HG03520 (cell line): Measurements from ENCODE around the gene PRRT1B.

ENCODE experiments used
- ATAC-seq: cut with Tn5 transposase; IDR thresholded peaks from one replicate; pipeline ENCODE4 v1.9.1; 2021; ENCODE audit warnings: mild to moderate bottlenecking, moderate library complexity; ENCODE audit not compliant: unreplicated experiment

Gene PRRT1B

DNA sequence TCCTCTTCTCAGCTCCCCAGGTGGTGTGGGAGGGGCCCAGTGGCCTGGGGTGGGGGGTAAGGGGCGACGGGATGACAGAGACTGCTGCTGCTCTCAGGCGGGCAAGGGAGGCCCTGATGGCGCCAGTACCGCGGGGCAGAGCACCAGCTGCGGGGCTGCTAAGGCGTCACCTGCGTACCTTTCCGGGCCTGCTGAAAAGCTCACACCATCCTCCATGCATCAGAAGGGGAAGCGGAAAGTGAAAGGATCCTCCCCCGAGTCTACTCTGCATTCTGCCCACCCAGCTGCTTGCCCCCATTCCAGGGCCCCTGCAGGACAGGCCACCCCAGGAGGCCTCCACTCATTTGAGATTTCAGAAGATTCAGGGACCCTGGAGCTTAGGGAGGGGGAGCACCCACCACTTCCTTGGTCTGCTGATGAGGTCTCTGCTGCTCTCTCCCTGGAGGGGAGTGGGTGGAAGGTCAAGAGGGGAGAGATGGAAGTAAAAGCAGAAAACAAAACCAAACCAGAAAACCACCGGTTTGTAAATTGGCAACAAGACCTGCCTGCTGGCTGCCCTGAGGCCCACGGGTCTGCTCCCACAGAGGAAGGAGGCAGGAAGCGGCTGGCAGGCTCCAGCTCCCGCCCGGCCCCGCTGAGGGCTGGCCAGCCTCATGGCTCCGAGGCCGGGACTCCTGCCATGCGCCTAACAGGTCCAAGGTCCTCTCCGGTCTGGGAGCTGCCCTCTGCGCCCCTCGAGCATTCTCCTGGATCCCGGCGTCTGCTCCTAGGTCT is 33.6 kb downstream of the PRRT1B start:
- no peak for ATAC-seq

DNA sequence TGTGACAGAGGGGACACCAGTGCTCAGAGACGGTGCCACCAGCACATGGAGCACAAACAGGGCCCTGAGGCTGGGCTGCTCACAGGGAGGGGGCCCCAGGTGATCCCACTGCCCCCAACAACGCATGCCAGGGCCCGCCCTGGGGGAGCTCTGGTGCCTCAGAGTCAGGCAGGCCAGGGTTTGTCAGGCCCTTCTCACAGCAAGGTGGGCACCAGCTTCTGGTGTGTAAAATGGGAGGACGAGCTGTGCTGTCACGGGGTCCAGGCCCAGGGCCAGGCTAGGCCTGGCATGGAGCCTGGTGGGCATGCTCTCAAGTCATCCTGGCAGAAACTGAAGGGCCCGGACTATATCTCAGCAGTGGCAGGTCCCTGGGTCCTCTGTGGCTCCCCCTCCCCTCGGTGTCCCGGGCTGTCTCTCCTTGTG is 34.5 kb downstream of the PRRT1B start:
- ATAC-seq = no peak

DNA sequence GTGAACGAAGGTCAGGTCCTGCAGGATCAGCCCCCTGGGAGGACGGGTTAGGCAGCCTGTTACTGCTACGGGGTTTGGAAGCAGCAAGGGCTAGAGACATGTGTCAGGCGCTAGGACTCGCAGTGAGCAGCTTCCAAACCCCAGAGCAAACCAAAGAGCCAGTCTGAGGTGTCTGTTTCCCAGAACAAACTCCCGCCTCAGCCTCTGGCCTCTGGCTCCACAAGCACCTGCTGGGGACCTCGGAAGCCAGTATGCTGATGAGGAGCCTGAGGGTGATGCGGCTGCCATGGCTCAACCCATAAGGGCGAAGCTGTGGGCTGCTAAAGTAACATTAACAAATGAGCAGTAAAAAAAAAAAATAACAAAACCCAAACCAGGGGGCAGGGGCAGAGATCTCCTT is 35.0 kb downstream of the PRRT1B start:
- ATAC-seq = no peak

DNA sequence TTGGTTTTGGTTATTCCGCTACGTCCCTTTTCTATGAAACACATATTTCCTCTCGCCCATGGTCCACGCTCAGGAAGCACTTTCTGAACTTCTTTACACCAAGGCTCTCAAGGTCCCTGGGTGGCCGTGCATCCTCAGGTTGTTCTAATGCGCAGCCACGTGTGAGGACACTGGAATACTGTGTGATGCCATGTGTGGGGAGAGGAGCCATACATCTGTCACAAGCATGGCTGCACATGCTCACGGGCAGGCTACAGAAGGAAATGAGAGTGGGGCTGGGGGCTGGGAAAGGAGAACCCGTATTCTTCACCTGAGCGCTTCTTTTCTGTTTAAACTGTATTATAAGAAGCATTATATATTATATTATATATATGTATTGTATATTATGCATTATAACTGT is 36.7 kb downstream of the PRRT1B start:
- ATAC-seq = no peak

DNA sequence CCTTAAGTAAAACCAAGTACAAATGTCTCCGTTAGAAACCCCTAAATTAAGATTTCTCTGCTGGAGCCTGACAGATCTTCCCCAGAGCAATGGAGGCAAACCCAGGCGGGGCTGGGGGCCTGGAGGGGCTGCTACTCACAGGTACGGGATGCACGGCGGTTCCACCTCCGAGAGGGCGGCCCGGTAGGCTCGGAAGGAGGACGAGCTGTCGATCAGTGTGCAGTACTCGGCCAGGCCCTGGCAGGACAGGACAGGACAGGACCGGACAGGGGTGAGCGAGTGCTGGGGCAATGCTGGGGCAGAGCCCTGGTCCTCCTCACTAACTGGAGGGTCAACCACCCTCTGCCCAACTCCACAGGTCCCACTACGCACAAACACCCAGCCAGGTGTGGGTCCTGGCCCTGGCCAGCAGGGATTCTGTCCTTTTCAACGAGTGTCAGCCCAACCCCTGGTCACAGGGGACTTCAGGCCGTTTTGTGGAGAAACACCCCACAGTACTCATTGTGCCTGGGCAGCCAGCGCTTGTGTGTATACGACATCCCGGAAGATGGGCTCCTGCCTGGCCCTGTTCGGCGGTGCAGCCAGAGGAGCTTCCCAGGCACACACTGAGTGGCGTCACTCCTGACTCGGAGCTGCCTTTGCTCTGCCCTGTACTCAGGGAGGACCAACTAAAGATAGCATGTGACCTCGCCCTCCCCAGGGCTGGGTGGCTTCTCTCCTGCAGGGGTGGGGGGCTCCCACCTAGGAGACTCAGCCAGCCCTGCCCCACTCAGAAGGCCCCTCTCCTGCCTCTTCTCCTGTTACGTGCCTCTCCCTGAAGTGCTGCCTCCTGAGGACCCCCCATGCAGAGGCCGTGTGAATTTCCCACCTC is 37.4 kb downstream of the PRRT1B start:
- ATAC-seq = no peak

DNA sequence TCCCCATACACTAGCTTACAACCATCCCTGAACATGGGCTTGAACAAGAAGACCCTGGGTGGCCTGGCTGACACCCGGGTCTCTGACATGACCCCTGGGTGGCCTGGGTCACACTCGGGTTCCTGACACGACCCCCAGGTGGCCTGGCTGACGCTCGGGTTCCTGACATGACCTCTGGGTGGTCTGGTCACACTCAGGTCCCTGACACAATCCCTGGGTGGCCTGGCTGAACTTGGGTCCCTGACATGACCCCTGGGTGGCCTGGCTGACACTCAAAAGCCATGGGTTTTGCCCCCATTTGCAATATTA is 38.0 kb downstream of the PRRT1B start:
- no peak for ATAC-seq

DNA sequence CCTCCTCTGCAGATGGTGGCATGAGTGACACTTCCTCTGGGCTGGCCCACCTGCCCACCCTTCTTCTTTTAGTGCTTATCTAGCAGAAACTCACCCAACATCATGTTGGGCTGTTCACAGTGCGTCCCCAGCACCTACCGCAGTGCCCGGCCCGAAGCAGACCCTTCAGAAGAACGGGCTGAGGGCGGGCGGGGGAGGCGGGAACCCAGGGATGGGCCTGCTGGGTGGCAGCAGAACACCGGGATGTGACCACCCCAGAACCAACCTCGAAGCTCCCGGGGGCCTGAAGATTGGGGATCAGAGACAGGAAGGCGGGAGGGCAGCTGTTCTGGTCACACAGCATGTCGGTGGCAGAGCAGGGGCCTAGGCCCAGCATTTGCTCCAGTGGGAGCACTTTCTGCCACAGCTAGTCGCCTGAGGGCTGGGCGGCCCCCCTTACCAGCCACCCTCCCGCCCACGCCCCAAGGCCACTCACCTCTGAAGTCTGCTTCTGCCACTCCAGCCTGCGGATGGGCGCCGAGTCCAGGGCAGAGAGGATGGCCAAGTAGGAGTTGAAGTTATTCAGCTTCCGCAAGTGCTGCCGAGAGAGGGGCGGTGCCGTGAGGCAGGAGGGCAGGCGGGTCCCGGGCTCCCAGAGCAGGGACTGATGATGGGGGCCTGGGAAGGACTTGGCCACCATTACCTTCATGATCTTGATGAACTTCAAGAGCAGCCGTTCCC is 38.7 kb downstream of the PRRT1B start:
- ATAC-seq = no peak

DNA sequence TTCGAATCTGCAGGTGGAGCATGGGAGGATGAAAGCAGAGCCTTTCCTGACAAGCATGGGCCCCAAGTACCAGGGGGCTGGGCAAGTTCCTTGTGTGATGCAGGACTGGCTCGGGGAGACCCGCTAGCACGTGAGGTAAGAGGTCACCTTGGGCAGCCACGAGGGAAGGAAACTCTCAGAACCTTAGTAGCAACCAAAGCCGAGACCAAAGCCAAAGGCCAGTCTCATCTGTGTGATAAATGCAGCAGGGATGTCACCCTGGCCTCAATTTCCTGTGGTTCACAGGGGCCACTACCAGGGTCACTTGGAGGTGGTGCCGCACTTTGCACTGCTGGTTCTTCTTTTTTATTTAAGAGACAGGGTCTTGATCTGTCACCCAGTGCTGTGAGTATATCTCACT is 39.5 kb downstream of the PRRT1B start:
- ATAC-seq = no peak

DNA sequence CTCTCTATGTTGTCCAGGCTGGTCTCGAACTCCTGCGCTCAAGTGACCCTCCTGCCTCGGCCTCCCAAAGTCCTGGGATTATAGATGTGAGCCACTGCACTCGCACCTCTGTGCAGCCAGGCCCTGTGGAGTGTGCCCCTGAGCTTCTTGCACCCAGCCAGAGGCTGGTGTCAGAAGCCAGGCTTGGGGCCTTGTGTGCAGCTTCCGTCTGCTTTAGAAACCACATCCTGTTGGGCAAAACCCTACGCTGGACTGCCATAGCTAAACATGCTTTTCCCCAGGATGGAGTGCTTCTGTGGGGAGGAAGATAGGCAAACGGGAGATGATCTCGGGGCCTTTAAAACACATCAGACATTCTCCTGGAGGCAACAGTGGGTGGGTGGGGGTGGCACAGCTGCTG is 40.1 kb downstream of the PRRT1B start:
- ATAC-seq = no peak

DNA sequence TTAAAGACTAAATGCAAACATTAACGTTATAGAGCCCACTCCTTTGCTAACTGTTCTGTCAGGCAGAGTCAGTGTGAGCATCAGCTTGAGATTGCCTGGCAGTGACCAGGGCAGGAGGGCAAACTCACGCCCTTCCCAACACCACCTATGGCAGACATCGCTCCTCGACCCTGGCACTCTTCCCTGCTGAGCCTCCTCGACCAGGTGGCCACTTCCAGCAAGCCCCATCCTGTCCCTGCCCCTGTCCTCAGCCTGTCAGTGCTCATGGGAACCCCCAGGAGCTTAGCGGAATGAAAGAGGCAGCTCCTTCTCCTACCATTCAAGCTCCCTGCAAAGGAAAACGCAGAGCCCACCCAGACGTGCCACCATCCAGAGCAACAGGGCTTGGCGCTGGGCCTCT is 42.0 kb downstream of the PRRT1B start:
- no peak for ATAC-seq

DNA sequence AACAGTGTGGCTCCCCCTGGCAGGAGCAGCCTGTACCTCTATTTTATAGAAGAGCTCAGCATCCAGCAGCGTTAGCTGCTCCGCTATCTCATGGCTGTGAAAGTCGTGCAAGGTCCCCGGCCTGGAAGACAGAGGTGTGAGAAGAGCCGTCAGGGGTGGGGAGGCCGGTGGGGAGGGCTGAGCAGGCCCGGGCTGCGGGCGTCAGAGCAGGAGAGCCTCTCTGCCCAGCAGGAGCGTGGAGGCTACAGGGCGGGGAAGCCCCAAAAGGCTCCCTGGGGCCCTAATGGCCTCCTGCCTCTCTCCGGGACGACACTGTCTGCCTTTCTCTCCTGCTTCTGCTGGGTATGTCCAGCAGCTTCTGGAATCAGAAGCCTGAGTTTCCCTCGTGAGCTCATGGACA is 42.6 kb downstream of the PRRT1B start:
- ATAC-seq = no peak

DNA sequence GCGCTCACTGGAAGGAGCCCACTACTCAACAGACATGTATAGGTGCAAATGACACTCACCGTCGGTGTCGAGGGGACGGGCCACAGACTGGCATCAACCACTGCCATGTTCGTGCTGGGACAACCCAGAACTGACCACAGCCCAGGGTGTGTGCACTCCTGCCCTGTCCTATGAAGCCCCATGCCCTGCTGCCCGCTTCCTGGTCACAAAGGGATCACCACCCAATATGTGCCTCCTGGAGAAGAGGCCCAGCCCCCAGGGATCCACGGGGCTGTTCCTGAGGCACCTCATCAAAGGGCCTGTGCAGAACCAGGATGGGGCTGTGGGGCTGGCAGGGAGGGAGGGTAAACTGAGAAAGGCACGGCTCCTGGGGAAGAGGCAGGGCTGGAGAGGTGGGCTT is 43.1 kb downstream of the PRRT1B start:
- no peak for ATAC-seq

DNA sequence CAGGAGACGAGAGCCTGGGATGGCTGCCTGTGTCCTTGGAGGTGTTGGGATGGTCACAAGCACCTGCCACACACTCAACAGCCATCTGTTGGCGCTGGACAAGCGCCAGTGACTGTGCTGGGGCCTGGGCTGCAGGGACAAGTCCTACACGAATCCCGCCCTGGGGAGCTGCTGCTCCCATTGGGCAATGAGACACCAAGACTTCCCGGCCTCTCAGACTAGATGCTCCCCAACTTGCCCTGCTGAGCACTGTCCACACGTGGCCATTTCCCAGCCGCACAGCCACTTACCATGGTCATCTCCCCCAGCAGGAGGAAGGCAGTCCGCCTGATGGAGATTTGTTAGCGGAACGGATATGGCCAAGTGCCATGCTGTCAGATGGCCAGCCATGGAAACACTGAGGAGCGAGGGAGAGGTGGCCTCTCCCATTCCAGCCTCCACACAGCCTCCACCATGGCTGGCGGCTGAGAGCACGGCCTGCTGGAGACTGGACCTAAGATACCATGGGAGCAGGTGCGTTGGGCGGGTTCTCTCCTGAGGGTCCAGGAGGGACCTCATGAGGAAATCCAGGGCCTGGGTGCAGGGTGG is 43.9 kb downstream of the PRRT1B start:
- ATAC-seq = no peak

DNA sequence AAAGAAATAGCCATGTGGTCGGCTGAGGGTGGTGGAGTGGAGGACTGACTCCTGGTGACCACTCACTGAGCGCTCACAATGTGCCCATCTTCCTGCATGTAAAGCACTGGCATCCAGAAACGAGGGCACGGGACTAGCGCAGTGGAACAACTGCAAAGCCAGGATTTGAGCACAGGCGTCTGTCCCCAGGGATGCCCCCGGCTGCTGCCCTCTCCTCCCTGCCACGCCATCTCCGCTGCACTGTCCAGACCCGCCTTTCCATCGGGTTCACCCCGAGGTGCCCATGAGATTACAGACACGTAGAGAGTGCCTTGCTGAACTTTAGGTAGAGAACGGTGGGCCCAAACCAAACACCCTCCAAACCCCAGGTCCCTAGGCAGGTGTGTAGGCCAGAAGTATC is 44.7 kb downstream of the PRRT1B start:
- ATAC-seq = no peak

DNA sequence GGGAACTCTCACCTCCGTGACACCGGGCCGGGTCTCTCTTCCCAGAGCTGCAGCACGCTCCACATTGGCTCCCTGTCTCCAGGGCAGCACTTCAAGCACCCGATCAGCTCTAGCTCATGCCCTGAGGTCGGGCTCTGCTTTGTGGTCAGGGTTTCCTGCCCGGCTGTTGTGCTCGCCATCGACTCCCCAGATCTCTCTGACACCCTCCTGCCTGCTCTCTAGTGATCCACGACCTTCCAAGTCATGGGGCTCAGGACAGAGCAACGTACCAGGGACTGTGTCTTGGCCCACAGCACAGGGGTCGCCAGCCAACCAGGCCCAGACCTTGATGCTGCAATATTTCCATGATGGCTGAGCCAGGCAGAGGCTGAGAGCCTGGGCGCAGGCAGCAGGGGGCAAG is 45.1 kb downstream of the PRRT1B start:
- no peak for ATAC-seq

DNA sequence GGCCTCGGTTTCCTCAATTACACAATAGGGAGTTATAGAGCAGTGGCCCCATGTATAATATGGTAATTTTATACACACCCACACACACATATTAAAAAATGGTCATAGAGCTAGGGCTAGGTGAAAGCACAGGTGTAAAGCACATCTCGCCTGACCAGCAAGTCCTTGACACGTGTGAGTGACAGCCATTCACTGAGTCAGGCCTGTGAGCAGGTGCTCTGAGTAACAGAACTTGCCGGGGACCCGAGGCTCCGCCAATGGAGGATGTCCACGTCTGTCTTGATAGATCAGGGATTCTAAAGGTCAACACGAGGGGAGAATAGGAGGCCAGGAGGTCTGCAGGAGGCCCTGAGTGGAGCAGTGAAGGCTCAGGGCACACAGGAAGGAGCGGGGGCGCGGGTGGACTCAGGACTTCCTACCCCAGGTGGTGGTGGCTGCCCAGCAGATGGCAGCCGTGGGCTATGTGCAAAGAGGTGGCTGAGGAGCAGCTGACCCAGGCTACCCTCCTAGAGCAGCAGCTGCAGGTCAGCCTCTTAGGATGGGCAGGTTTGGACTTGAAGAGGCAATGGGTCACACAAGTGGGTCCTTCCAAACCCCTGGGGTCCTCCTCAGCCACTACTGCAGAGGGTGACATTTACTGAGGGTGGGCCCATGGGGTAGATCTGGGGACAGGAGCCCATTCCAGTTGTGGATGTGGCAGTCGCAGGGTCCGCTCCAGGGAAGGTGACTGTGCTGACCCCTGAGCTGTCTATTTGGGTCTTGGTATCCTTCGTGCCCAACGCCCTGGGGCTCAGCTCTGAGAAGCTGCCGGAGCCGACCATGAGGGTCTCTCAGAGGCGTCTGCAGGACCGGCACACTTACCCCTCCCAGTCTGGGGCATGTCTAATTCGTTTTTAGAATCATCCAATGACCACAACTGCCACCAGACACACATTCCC is 45.9 kb downstream of the PRRT1B start:
- ATAC-seq = no peak

DNA sequence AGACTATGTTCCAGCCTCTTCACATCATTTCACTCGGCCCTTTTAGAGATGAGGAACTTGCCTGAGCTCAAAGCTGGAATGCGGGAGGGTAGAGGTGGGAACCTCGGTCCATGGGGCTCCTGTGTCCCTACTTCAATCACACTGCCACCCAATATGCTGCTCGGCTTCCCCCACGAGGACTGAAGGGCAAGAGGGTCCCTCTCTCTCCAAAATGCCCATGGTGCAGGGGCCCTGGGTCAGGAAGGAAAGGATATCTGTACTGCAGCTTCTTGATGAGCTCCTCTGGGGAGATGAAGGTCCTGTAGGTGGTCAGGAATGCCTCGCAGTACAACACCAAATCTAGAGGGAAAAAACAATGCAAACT is 46.5 kb downstream of the PRRT1B start:
- no peak for ATAC-seq

DNA sequence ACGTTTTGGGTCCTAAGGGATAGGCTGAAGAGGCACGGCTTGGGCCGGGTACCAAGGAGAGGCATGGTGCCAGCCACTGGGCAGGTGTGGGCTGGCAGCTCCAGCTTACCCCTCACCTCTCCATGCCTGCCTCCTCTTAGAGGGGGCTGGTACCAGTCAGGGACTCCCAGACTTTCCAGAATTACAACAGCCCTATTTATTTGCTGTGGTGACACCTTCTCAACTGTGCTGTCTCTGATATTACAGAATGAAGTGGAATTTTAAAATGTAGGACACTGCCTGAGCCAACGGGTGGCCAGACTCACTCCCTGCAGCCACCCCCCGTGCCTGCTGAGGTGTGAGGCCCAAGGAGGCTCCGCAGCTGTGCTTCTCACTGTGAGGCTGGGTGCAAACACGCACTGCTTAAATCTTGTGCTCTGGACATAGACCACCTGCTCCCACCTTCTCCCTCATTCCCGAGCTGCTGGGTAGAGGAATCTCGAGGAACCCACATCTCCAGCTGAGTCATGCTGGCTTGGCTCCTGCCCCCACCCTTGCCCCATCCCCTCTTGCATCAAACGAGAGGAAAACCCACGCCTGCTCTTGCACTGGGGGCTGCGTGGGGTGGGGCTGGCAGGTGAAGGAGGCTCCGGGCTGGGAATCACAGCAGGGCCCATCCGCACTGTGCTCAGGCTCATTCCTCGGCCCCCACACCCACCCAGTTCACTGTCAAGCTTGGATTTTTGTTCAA is 47.9 kb downstream of the PRRT1B start:
- ATAC-seq = no peak

DNA sequence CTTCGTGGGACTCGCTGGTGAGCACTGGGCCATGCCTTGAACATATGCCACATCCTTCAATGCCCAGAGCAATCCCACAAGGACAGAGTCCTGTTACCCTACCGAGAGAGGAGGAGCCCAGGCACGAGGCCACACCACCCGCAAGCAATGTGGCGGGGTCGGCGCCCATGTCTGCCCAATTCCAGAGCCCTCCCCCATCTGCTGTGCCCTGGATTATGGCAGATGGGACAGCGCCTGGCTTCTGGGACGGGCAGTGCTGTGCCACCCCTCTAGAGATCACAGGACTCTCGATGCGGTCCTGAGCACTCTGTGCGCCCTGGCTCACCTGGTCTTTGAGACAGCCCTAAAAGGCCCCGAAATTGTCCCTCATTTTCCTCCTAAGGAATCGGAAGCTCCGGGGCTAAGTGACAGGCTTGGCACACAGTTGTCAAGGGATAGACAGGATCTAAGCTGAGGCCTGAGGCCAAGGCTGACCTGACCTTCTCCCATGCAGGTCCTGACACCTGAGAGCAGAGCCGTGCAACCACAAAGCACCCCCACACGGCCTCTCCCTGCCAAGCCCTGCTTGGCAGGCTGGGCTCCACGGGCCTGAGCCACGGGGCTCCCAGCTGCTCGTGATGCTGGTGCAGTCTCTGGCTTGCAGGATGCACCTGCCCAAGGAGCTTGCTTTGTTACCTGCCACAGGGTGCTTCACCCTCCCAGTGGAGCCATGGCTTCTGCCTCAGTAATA is 48.8 kb downstream of the PRRT1B start:
- no peak for ATAC-seq
